Transverse colon (tissue), 4 donors: Measurements from ENCODE around the gene TNFRSF4. TPM values are rescaled to one million over a fixed set of nuclear protein-coding genes. Genes with fewer than 3 reads are reported as not detected.

Source experiments
- DNase-seq: peaks from one replicate; pipeline ENCODE4 v3.0.0-alpha.2; 2019
- H3K27ac ChIP-seq, 4 donors: fragments of 200-600 bp; sonication (generic); 2 replicates each; pipeline ENCODE4 v1.5.1; 2016 to 2018; ENCODE audit warnings: inconsistent platforms in 4 of 4
- H3K27me3 ChIP-seq: fragments of 200-600 bp; sonication (generic); 2 replicates; pipeline ENCODE4 v1.5.1; 2017; ENCODE audit warnings: inconsistent platforms
- H3K36me3 ChIP-seq, 4 donors: fragments of 200-600 bp; sonication (generic); 2 replicates each; pipeline ENCODE4 v1.5.1; 2017 to 2019; ENCODE audit warnings: inconsistent platforms in 4 of 4
- H3K4me1 ChIP-seq, 4 donors: fragments of 200-600 bp; sonication (generic); 2 replicates each; pipeline ENCODE4 v1.5.1; 2017 to 2020; ENCODE audit warnings: inconsistent platforms in 4 of 4
- H3K4me3 ChIP-seq, 4 donors: fragments of 200-600 bp; sonication (generic); 1 replicate in 1 of 4; 2 replicates in 3 of 4; pipeline versions ENCODE4 v1.5.1 to v1.6.1; 2017 to 2019; ENCODE audit warnings: inconsistent platforms in 4 of 4
- H3K9me3 ChIP-seq, 2 donors: fragments of 200-600 bp; sonication (generic); 2 replicates each; pipeline ENCODE4 v1.5.1; 2017 to 2019; ENCODE audit warnings: inconsistent platforms in 2 of 2
- CTCF ChIP-seq, 5 experiments: fragments of 200-600 bp in 3 of 5; fragments of 450-650 bp in 2 of 5; sonication (generic) in 3 of 5; IDR thresholded peaks; 1 replicate in 2 of 5; 2 replicates in 3 of 5; pipeline ENCODE4 v1.5.1; 2016 to 2017; ENCODE audit warnings: antibody characterized with exemption in 5 of 5, inconsistent platforms in 3 of 5, mild to moderate bottlenecking in 2 of 5, moderate library complexity in 1 of 5
- EP300 ChIP-seq: sonication (generic); formaldehyde crosslinking; IDR thresholded peaks from one replicate; pipeline ENCODE4 v1.6.1; 2017; ENCODE audit warnings: antibody characterized with exemption, low read depth
- POLR2A ChIP-seq: fragments of 450-650 bp; IDR thresholded peaks from one replicate; pipeline ENCODE4 v1.6.1; 2016; ENCODE audit warnings: antibody characterized with exemption, mild to moderate bottlenecking, moderate library complexity
- POLR2AphosphoS5 ChIP-seq, 3 donors: sonication (generic); formaldehyde crosslinking; IDR thresholded peaks; one replicate each; pipeline ENCODE4 v1.6.1; 2016; ENCODE audit warnings: antibody characterized with exemption in 3 of 3
- WGBS, 2 donors: methylation state at CpG; one replicate each; pipeline ENCODE4 v1.1.5; 2018; ENCODE audit warnings: low coverage in 1 of 2; 5-methylcytosine and 5-hydroxymethylcytosine counted together
- in situ Hi-C, 4 donors: fragments of 200-750 bp; cut with MboI; loops; one replicate each; pipeline versions ENCODE4 v1.15.0 to v1.15.1; 2017; ENCODE audit warnings: low sequenced_read_pairs in 3 of 4, low pct_ligation_motif_present in 1 of 4, low pct_unique_long_range_greater_than_20kb in 1 of 4
- intact Hi-C: fragments of 100-400 bp; cut with DNase I; formaldehyde crosslinking; loops from one replicate; pipeline ENCODE4 v1.15.1; 2023; ENCODE audit warnings: low total_unique reads
- total RNA-seq, 4 donors: library from RNA; depleted of rRNA; stranded (reverse); fragments of >200 nt; gene quantifications; one replicate each; pipeline ENCODE4 v1.1.0, GENCODE V29; 2016

TNFRSF4 gene
- total RNA-seq, 4 donors from 2014 or later = 0.55 to 4.8 TPM; not detected in 2

GRCh38 chr1:1182491-1183220 lies 31.3 kb downstream of the TNFRSF4 start:
- WGBS, 2 donors = 71 to 89% methylated on average over 8 to 36 of the region's 39 CpGs
- H3K36me3 ChIP-seq = no peaks in the 10 kb centered on the region
- no peaks in the 10 kb centered on the region for H3K9me3 ChIP-seq
- in situ Hi-C loops = no loop called here
- no peak overlapping the region for H3K27ac ChIP-seq
- no peak overlapping the region for H3K4me3 ChIP-seq
- no peaks in the 10 kb centered on the region for H3K4me1 ChIP-seq
- intact Hi-C loops = no loop called here
- TF ChIP-seq POLR2AphosphoS5 (IDR thresholded peaks at IDR 0.05) = no peak
- peak; percentile 7 for DNase-seq
- H3K27me3 ChIP-seq = peaks cover 14% of the 10 kb centered on the region

- intact Hi-C loops = no loop called here
- H3K36me3 ChIP-seq = no peaks in the 10 kb centered on the region
- DNase-seq = peak; percentile 6
- no peak overlapping the region for H3K4me3 ChIP-seq
- WGBS, 2 donors = 77 to 80% methylated on average over 1 to 18 of the region's 21 CpGs
- no peaks in the 10 kb centered on the region for H3K4me1 ChIP-seq
- no peaks in the 10 kb centered on the region for H3K9me3 ChIP-seq
- H3K27me3 ChIP-seq = peaks cover 21% of the 10 kb centered on the region
- no peak for TF ChIP-seq POLR2A
- TF ChIP-seq EP300 = no peak
- TF ChIP-seq POLR2AphosphoS5 (IDR thresholded peaks at IDR 0.05) = no peak
- TF ChIP-seq CTCF (IDR thresholded peaks at IDR 0.05) = no peak
- in situ Hi-C loops = no loop called here
- no peak overlapping the region for H3K27ac ChIP-seq
Observed at GRCh38 chr1:1181938-1182410, 32.0 kb downstream of the TNFRSF4 start.

GRCh38 chr1:1181129-1181937 lies 32.6 kb downstream of the TNFRSF4 start:
- Histone ChIP-seq H3K4me3 (no peak overlapping the region), H3K27ac (no peak overlapping the region), H3K9me3 (no peaks in the 10 kb centered on the region), H3K27me3 (peaks cover 28% of the 10 kb centered on the region), H3K36me3 (no peaks in the 10 kb centered on the region), H3K4me1 (no peaks in the 10 kb centered on the region)
- DNase-seq = peak; percentile 7
- TF ChIP-seq CTCF (IDR thresholded peaks at IDR 0.05) (no peak), EP300 (no peak), POLR2A (no peak), POLR2AphosphoS5 (IDR thresholded peaks at IDR 0.05) (no peak)
- in situ Hi-C loops = no loop called here
- intact Hi-C loops = no loop called here
- WGBS, 2 donors = 82 to 95% methylated on average over 4 to 25 of the region's 26 CpGs

- in situ Hi-C loops (no loop called here), intact Hi-C loops (no loop called here)
- Histone ChIP-seq H3K27me3 (peaks cover 28% of the 10 kb centered on the region), H3K4me1 (no peaks in the 10 kb centered on the region), H3K9me3 (no peaks in the 10 kb centered on the region), H3K27ac (no peak overlapping the region), H3K36me3 (no peaks in the 10 kb centered on the region), H3K4me3 (no peak overlapping the region)
- 68 to 80% methylated on average over 2 to 42 of the region's 51 CpGs for WGBS, 2 donors
- peak; percentile 5 for DNase-seq
- TF ChIP-seq EP300 = no peak
Observed at GRCh38 chr1:1179983-1180861, 33.7 kb downstream of the TNFRSF4 start.
